Keratinocyte (primary cell): ENCODE results near the gene GOPC.

Experiments
- EZH2 ChIP-seq: IDR thresholded peaks from one replicate; pipeline ENCODE4 v1.6.1; 2012; ENCODE audit warnings: inconsistent platforms, mild to moderate bottlenecking, low read length, moderate library complexity
- TF ChIP-seq, protein P1 (sequence below), 3 experiments: IDR thresholded peaks in 1 of 3; conservative IDR thresholded peaks in 1 of 3; optimal IDR thresholded peaks in 1 of 3; 2 replicates in 2 of 3; 3 replicates in 1 of 3; pipeline versions ENCODE3 to v1.5.1; 2011; ENCODE audit warnings: low read length in 3 of 3, mild to moderate bottlenecking in 3 of 3, moderate library complexity in 2 of 3, control low read depth in 1 of 3, inconsistent platforms in 1 of 3; ENCODE audit not compliant: insufficient read depth in 2 of 3; ENCODE audit errors: extremely low read depth in 1 of 3

DNA sequence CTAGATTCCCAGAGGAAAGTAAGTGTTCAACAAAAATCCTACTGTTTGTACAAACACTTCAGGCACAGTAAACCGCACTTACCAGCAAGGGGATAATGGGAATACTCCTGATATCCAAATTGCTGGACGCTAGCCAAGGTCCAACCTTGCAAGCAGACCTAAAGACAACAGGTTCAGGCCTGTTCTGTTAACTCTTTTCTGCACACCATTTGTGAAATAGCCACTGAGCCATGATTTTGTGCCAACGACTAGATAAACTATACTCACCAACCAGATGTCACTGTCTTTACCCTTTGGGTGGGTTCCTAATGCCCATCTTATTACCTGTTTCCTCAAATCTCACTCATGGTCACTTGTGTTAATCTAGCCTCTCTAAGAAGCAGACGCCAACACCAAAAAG is 43.5 kb downstream of the GOPC start:
- TF ChIP-seq, protein P1, sequence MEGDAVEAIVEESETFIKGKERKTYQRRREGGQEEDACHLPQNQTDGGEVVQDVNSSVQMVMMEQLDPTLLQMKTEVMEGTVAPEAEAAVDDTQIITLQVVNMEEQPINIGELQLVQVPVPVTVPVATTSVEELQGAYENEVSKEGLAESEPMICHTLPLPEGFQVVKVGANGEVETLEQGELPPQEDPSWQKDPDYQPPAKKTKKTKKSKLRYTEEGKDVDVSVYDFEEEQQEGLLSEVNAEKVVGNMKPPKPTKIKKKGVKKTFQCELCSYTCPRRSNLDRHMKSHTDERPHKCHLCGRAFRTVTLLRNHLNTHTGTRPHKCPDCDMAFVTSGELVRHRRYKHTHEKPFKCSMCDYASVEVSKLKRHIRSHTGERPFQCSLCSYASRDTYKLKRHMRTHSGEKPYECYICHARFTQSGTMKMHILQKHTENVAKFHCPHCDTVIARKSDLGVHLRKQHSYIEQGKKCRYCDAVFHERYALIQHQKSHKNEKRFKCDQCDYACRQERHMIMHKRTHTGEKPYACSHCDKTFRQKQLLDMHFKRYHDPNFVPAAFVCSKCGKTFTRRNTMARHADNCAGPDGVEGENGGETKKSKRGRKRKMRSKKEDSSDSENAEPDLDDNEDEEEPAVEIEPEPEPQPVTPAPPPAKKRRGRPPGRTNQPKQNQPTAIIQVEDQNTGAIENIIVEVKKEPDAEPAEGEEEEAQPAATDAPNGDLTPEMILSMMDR (optimal IDR thresholded peaks at IDR 0.05 in 1 of 3, IDR thresholded peaks at IDR 0.05 in 1 of 3, conservative IDR thresholded peaks at IDR 0.05 in 1 of 3; ENCODE audit: extremely low read depth in 1 of 3, insufficient read depth in 2 of 3, low read length in 3 of 3): no peak
- no peak for TF ChIP-seq EZH2
